Measurements from ENCODE around the gene GRHL3.

The GRHL3 gene

DNA sequence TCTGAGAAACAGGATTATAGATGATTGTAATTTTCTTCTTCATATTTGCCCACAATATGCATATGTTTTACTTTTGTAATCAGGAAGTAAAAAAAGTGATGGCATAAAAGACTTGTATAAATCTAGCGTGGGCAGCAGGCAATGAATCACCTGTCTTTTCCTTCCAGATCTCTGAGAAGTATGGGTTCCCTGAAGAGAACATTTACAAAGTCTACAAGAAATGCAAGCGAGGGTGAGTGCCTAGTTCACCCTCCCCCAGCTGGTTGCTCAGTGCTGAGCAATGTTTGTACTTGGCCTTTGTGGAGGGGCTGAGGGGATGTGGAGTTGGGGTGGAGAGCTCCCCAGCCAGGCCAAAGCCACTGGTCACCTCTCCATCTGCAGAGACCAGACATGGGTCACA lies 30.7 kb downstream of the GRHL3 start:
- Mint-ChIP-seq H3K27me3 (peaks cover 6% of the 10 kb centered on the region), H3K36me3 (ENCODE audit: low read depth) (no peaks in the 10 kb centered on the region), H3K4me3 (no peak overlapping the region), H3K4me1 (ENCODE audit: low read depth) (no peaks in the 10 kb centered on the region), H3K27ac (no peak overlapping the region), H3K9me3 (no peaks in the 10 kb centered on the region)
- intact Hi-C loops (cut with micrococcal nuclease), result no loop called here

GRCh38 chr1:24351247-24351646 lies 32.1 kb downstream of the GRHL3 start:
- Mint-ChIP-seq H3K4me1 (ENCODE audit: low read depth) (no peaks in the 10 kb centered on the region), H3K9me3 (no peaks in the 10 kb centered on the region), H3K4me3 (no peak overlapping the region), H3K27ac (no peak overlapping the region), H3K27me3 (peaks cover 6% of the 10 kb centered on the region), H3K36me3 (ENCODE audit: low read depth) (no peaks in the 10 kb centered on the region)
- intact Hi-C loops (cut with micrococcal nuclease), result no loop called here

GRCh38 chr1:24351918-24352627 lies 32.9 kb downstream of the GRHL3 start:
- H3K4me3 Mint-ChIP-seq, result no peak overlapping the region

GRCh38 chr1:24353292-24353891 lies 34.2 kb downstream of the GRHL3 start:
- peaks cover 6% of the 10 kb centered on the region for H3K36me3 Mint-ChIP-seq (ENCODE audit: low read depth)
- no peaks in the 10 kb centered on the region for H3K4me1 Mint-ChIP-seq (ENCODE audit: low read depth)
- no peaks in the 10 kb centered on the region for H3K27me3 Mint-ChIP-seq
- H3K9me3 Mint-ChIP-seq, result no peaks in the 10 kb centered on the region
- H3K27ac Mint-ChIP-seq, result no peak overlapping the region
- intact Hi-C loops (cut with micrococcal nuclease), result no loop called here
- no peak overlapping the region for H3K4me3 Mint-ChIP-seq

More at GRCh38 chr1:24351918-24352627, 32.9 kb downstream of the GRHL3 start:
- Mint-ChIP-seq H3K36me3 (ENCODE audit: low read depth) (no peaks in the 10 kb centered on the region), H3K27me3 (peaks cover 4% of the 10 kb centered on the region), H3K9me3 (no peaks in the 10 kb centered on the region), H3K27ac (no peak overlapping the region), H3K4me1 (ENCODE audit: low read depth) (no peaks in the 10 kb centered on the region)
- intact Hi-C loops (cut with micrococcal nuclease), result no loop called here

DNA sequence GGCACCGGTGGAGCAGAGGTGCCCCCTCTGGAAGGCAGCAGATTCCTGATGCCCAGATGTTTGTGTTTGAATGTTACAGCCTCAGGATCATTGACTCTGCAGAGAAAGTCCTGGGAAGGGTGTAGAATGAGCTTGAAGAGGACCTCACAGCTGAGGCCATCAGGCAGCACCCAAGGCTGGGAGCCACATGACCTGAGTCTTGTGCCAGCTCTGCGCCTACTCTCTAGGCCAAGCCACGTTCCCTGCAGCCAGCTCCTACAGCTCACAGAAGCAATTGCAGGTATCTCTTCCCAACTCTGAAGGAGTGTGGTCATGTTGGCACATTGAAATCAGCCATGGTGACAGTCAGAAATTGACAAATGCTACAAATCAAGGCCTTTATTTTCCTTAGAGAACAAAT lies 36.3 kb downstream of the GRHL3 start:
- intact Hi-C loops (cut with micrococcal nuclease), result no loop called here
- Mint-ChIP-seq H3K4me1 (ENCODE audit: low read depth) (no peaks in the 10 kb centered on the region), H3K9me3 (no peaks in the 10 kb centered on the region), H3K4me3 (no peak overlapping the region), H3K36me3 (ENCODE audit: low read depth) (peaks cover 6% of the 10 kb centered on the region), H3K27ac (no peak overlapping the region), H3K27me3 (no peaks in the 10 kb centered on the region)

DNA sequence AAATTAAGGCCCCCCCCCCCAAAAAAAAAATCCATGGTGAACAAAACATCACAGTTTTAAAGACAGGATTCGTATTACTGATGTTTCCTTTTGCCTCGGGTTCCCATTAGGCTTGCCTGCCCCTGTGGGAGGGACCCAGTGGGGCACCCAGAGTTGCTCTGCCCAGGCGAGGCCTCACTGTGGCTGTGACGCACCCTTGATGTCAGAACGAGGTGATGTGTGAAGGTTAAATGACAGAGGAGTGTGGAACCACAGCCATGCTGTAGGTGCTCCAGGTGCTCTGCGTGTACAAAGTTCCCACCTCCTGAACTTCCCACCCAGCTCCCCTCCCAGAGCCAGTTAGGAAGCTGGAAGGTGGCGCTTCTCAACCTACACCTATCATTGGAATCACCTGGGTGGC lies 37.9 kb downstream of the GRHL3 start:
- Mint-ChIP-seq H3K4me1 (ENCODE audit: low read depth) (no peaks in the 10 kb centered on the region), H3K36me3 (ENCODE audit: low read depth) (peaks cover 6% of the 10 kb centered on the region), H3K27ac (no peak overlapping the region)

GRCh38 chr1:24360681-24361080 lies 41.5 kb downstream of the GRHL3 start:
- H3K9me3 Mint-ChIP-seq, result no peaks in the 10 kb centered on the region
- H3K4me3 Mint-ChIP-seq, result no peak overlapping the region
- no peak overlapping the region for H3K27ac Mint-ChIP-seq
- H3K36me3 Mint-ChIP-seq (ENCODE audit: low read depth), result peaks cover 6% of the 10 kb centered on the region
- peaks cover 27% of the 10 kb centered on the region for H3K4me1 Mint-ChIP-seq (ENCODE audit: low read depth)
- intact Hi-C loops (cut with micrococcal nuclease), result no loop called here
- no peaks in the 10 kb centered on the region for H3K27me3 Mint-ChIP-seq

More for the DNA sequence above, 37.9 kb downstream of the GRHL3 start:
- intact Hi-C loops (cut with micrococcal nuclease), result no loop called here
- H3K4me3 Mint-ChIP-seq, result no peak overlapping the region
- no peaks in the 10 kb centered on the region for H3K27me3 Mint-ChIP-seq
- no peaks in the 10 kb centered on the region for H3K9me3 Mint-ChIP-seq

GRCh38 chr1:24361811-24362210 lies 42.7 kb downstream of the GRHL3 start:
- no peak overlapping the region for H3K4me3 Mint-ChIP-seq

GRCh38 chr1:24362396-24362795 lies 43.2 kb downstream of the GRHL3 start:
- Mint-ChIP-seq H3K36me3 (ENCODE audit: low read depth) (peaks cover 6% of the 10 kb centered on the region), H3K27me3 (no peaks in the 10 kb centered on the region), H3K9me3 (no peaks in the 10 kb centered on the region), H3K4me1 (ENCODE audit: low read depth) (peaks cover 31% of the 10 kb centered on the region), H3K4me3 (no peak overlapping the region), H3K27ac (no peak overlapping the region)
- intact Hi-C loops (cut with micrococcal nuclease), result no loop called here

More at GRCh38 chr1:24361811-24362210, 42.7 kb downstream of the GRHL3 start:
- peaks cover 6% of the 10 kb centered on the region for H3K36me3 Mint-ChIP-seq (ENCODE audit: low read depth)
- no peaks in the 10 kb centered on the region for H3K27me3 Mint-ChIP-seq
- intact Hi-C loops (cut with micrococcal nuclease), result no loop called here
- no peaks in the 10 kb centered on the region for H3K9me3 Mint-ChIP-seq
- no peak overlapping the region for H3K27ac Mint-ChIP-seq
- peaks cover 31% of the 10 kb centered on the region for H3K4me1 Mint-ChIP-seq (ENCODE audit: low read depth)

- intact Hi-C loops (cut with micrococcal nuclease), result no loop called here
- Mint-ChIP-seq H3K4me3 (no peak overlapping the region), H3K36me3 (ENCODE audit: low read depth) (peaks cover under 1% of the 10 kb centered on the region), H3K9me3 (no peaks in the 10 kb centered on the region), H3K27me3 (no peaks in the 10 kb centered on the region), H3K4me1 (ENCODE audit: low read depth) (peaks cover 31% of the 10 kb centered on the region), H3K27ac (no peak overlapping the region)
Observed at GRCh38 chr1:24362982-24363614, 43.9 kb downstream of the GRHL3 start.

GRCh38 chr1:24363994-24364393 lies 44.8 kb downstream of the GRHL3 start:
- H3K9me3 Mint-ChIP-seq, result no peaks in the 10 kb centered on the region
- H3K4me1 Mint-ChIP-seq (ENCODE audit: low read depth), result peaks cover 31% of the 10 kb centered on the region
- H3K4me3 Mint-ChIP-seq, result no peak overlapping the region
- no peak overlapping the region for H3K27ac Mint-ChIP-seq
- no peaks in the 10 kb centered on the region for H3K36me3 Mint-ChIP-seq (ENCODE audit: low read depth)
- intact Hi-C loops (cut with micrococcal nuclease), result no loop called here
- H3K27me3 Mint-ChIP-seq, result no peaks in the 10 kb centered on the region

- Mint-ChIP-seq H3K36me3 (ENCODE audit: low read depth) (no peaks in the 10 kb centered on the region), H3K9me3 (no peaks in the 10 kb centered on the region), H3K4me3 (no peak overlapping the region), H3K27me3 (no peaks in the 10 kb centered on the region), H3K4me1 (ENCODE audit: low read depth) (peaks cover 31% of the 10 kb centered on the region), H3K27ac (no peak overlapping the region)
- intact Hi-C loops (cut with micrococcal nuclease), result no loop called here
Observed at GRCh38 chr1:24364605-24364974, 45.4 kb downstream of the GRHL3 start.

GRCh38 chr1:24364975-24365678 lies 46.0 kb downstream of the GRHL3 start:
- Mint-ChIP-seq H3K27me3 (no peaks in the 10 kb centered on the region), H3K9me3 (no peaks in the 10 kb centered on the region), H3K4me1 (ENCODE audit: low read depth) (peaks cover 31% of the 10 kb centered on the region), H3K27ac (peak overlapping the region; percentile 21), H3K4me3 (no peak overlapping the region), H3K36me3 (ENCODE audit: low read depth) (no peaks in the 10 kb centered on the region)
- intact Hi-C loops (cut with micrococcal nuclease), result no loop called here

- no peaks in the 10 kb centered on the region for H3K36me3 Mint-ChIP-seq (ENCODE audit: low read depth)
- no peak overlapping the region for H3K27ac Mint-ChIP-seq
- H3K4me3 Mint-ChIP-seq, result no peak overlapping the region
- H3K9me3 Mint-ChIP-seq, result no peaks in the 10 kb centered on the region
- H3K4me1 Mint-ChIP-seq (ENCODE audit: low read depth), result peaks cover 31% of the 10 kb centered on the region
- no peaks in the 10 kb centered on the region for H3K27me3 Mint-ChIP-seq
- intact Hi-C loops (cut with micrococcal nuclease), result no loop called here
Observed at GRCh38 chr1:24366707-24367106, 47.5 kb downstream of the GRHL3 start.
